ENCODE results near the gene DPT.

The DPT gene

DNA sequence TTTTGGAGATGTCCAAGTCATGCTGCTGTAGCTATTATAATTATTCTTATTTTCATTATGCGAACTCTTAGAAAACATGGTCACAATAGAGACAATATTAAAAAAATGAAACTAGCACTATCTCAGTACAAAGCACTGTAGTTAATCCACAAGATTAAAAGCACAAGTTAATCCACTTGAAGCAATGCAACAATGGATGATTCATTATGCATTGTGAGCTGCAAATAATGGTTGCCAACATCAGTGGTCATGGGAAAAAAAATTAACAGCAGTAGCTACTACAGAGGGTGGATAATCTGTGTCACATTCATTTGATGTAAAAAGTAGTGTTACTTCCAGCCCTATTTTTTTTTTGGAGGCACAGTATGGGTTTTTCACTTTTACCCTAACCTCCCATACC is 56.7 kb downstream of the DPT start:
- DNase-seq (ENCODE audit: low read depth): no peak
- H3K4me3 ChIP-seq (ENCODE audit: low read depth, low read length): no peak overlapping the region
- TF ChIP-seq, protein P1, sequence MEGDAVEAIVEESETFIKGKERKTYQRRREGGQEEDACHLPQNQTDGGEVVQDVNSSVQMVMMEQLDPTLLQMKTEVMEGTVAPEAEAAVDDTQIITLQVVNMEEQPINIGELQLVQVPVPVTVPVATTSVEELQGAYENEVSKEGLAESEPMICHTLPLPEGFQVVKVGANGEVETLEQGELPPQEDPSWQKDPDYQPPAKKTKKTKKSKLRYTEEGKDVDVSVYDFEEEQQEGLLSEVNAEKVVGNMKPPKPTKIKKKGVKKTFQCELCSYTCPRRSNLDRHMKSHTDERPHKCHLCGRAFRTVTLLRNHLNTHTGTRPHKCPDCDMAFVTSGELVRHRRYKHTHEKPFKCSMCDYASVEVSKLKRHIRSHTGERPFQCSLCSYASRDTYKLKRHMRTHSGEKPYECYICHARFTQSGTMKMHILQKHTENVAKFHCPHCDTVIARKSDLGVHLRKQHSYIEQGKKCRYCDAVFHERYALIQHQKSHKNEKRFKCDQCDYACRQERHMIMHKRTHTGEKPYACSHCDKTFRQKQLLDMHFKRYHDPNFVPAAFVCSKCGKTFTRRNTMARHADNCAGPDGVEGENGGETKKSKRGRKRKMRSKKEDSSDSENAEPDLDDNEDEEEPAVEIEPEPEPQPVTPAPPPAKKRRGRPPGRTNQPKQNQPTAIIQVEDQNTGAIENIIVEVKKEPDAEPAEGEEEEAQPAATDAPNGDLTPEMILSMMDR (IDR thresholded peaks at IDR 0.05; ENCODE audit: control insufficient read depth, extremely low read depth, insufficient read depth): no peak

DNA sequence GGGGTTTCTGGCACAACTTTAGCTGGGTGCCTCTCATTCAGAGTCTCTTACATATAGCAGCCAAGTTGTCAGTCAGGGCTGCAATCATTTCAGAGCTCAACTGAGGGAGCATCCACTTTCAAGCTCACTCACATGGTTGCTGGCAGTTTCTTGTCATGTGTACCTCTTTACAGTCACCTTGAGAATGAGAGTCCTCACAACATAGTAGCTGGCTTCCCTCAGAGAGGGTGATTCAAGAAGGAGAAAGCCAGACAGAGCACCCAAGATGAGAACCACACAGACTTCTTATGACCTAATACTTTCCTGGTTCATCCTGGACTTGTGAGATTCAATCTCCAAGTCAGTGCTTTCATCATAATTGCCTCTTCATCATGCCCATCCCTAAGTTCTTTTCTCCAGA is 57.2 kb downstream of the DPT start:
- DNase-seq (ENCODE audit: low read depth): no peak
- no peak overlapping the region for H3K4me3 ChIP-seq (ENCODE audit: low read depth, low read length)
- TF ChIP-seq, protein P1 (IDR thresholded peaks at IDR 0.05; ENCODE audit: control insufficient read depth, extremely low read depth, insufficient read depth): no peak

- DNase-seq (ENCODE audit: low read depth): peak; percentile 30
- H3K4me3 ChIP-seq (ENCODE audit: low read depth, low read length): no peak overlapping the region
- TF ChIP-seq, protein P1 (IDR thresholded peaks at IDR 0.05; ENCODE audit: control insufficient read depth, extremely low read depth, insufficient read depth): no peak
These were observed 63.0 kb downstream of the DPT start for GRCh38 chr1:168665975-168666374.

DNA sequence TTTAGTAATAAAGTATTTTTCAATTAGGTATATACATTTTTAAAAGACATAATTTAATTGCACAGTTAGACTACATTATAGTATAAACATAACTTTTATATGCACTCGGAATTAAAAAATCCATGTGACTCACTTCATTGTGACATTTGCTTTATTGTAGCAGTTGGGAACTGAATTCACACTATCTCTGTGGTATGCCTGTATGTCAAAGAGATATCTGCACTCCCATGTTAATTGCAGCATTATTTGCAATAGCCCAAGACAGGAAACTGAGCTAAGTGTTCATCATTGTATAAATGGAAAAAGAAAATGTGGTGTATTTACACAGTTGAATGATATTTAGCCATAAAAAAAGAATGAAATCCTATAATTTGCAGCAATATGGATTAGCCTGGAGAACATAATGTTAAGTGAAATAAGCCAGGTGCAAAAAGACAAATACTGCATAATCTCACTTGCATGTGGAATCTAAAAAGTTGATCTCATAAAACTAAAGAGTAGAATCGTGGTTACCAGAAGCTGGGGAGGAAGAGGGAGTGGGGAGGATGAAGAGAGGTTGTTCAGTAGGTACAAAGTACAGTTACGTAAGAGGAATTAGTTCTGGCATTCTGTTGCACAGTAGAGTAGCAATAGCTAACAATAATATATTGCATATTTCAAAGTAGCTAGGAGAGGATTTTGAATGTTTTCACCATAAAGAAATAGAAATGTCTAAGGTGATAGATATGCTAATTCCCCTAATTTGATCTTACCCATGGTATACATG is 64.8 kb downstream of the DPT start:
- DNase-seq (ENCODE audit: low read depth): no peak
- H3K4me3 ChIP-seq (ENCODE audit: low read depth, low read length): no peak overlapping the region
- TF ChIP-seq, protein P1 (IDR thresholded peaks at IDR 0.05; ENCODE audit: control insufficient read depth, extremely low read depth, insufficient read depth): no peak

DNA sequence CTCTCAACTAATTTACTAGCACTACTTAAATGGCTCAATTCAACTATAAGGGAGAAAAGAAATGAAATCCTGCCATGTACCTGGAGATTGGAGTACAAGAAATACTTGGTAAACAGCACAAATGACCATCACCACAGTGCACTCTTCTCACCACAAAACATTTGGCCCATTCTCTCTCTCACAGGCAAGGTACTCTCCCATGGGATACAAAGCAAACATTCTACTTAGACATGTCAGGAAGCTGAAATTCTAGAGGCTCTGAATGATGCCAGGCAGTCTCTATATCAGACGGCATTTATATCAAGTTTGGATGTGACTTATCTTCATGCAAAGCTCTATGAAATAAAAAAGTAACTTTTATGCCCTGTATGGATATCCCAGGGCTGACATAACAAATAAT is 72.5 kb downstream of the DPT start:
- no peak overlapping the region for H3K4me3 ChIP-seq (ENCODE audit: low read depth, low read length)
- TF ChIP-seq, protein P1 (IDR thresholded peaks at IDR 0.05; ENCODE audit: control insufficient read depth, extremely low read depth, insufficient read depth): no peak
- DNase-seq (ENCODE audit: low read depth): no peak

GRCh38 chr1:168654198-168654915 is 74.6 kb downstream of the DPT start:
- TF ChIP-seq, protein P1 (IDR thresholded peaks at IDR 0.05; ENCODE audit: control insufficient read depth, extremely low read depth, insufficient read depth): no peak
- H3K4me3 ChIP-seq (ENCODE audit: low read depth, low read length): no peak overlapping the region
- no peak for DNase-seq (ENCODE audit: low read depth)
